ENCODE data around the gene HIVEP1.

The HIVEP1 gene

DNA sequence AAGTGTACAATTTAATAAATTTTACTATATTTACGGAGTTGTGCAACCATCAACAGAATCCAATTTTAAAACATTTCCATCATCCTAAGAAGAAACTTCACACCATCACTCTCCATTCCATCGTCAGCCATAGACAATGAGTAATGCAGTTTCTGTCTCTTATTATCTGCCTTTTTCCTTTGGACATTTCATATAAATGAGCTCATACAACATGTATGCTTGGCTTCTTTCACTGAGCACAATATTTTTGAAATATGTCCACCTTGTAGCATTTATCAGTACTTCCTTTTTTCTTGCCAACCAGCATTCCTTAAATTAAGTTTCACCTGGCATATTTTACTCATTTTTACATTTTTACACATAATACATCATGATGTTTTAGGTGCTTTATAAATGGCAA is 22.7 kb upstream of the HIVEP1 start:
- in situ Hi-C loops (cut with HindIII; ENCODE audit: low sequenced_read_pairs): no loop called here

DNA sequence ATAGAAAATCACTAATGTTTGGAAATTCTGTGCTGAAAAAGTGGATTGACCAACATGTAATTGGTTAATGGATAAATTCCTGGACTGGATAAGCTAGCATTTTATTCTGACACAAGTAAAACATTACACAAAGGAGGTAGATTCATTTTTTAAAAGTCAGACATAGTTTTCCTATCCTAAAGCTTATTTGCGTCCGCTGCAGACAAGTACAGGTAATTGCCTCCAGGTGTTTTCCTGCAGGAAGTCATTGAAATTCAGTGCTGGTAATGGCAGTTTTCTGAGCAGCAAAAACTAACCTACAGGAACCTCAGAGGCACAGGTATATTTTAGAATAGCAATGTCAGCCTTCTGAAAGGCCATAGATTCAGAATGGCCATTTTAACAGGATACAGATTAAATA is 20.0 kb upstream of the HIVEP1 start:
- in situ Hi-C loops (cut with HindIII; ENCODE audit: low sequenced_read_pairs): no loop called here

- in situ Hi-C loops (cut with HindIII; ENCODE audit: low sequenced_read_pairs): no loop called here
Measured at GRCh38 chr6:11994875-11995461, 17.1 kb upstream of the HIVEP1 start.

DNA sequence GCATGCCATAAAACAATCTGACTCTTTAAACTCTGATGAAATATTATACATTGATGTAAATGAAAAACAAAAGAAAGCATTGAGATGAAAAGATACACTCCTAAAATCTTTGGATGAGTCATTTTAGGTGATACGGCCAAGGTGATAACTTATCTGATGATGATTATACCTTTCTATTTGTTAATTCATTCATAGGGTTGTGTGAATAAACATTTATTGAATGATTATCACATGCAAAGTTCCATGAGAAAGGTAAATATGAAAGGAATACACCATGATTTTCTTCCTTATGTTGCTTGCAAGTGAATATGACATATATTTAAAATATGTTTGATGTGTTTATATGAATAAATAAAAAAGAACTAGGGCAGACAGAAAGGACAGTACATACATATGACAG is 15.4 kb upstream of the HIVEP1 start:
- in situ Hi-C loops (cut with HindIII; ENCODE audit: low sequenced_read_pairs): no loop called here

DNA sequence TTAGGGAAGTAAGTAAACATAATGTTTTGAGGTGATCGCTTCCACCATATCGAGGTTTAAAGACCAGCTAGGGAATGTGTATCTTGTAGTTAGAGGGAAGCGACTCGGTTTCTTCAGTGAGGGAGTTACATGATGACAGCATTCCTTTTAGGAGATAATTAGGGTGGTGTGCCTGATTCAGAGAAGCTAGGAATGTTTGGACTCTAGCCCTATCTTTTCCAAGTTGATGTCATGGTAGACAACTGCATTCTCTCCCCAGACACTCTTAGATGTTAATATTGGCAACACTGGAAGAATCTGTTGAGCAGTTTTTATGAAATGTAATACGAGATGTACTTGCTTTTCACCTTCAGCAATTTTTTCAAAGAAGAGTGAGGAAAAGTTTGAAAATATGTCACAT is 12.9 kb upstream of the HIVEP1 start:
- in situ Hi-C loops (cut with HindIII; ENCODE audit: low sequenced_read_pairs): no loop called here

DNA sequence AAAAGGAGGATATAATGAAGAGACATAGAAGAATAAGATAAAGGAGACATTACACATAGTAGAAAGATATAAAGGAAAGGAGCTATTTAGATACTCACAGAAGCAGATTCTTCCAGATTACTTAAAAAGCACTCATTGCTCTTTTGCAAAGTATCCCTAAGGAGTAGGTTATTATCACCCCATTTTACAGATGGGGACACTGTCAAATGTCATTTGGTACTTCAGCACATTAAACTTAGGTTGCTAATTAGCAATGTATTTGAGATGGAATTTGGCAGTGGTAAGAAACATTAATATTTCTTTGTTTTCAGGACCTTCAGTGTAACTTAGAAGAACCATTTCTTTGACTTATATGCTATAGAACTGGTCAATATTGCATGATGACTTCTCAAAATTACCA is 11.9 kb upstream of the HIVEP1 start:
- in situ Hi-C loops (cut with HindIII; ENCODE audit: low sequenced_read_pairs): no loop called here

GRCh38 chr6:12001004-12001705 is 11.0 kb upstream of the HIVEP1 start:
- in situ Hi-C loops (cut with HindIII; ENCODE audit: low sequenced_read_pairs): no loop called here

DNA sequence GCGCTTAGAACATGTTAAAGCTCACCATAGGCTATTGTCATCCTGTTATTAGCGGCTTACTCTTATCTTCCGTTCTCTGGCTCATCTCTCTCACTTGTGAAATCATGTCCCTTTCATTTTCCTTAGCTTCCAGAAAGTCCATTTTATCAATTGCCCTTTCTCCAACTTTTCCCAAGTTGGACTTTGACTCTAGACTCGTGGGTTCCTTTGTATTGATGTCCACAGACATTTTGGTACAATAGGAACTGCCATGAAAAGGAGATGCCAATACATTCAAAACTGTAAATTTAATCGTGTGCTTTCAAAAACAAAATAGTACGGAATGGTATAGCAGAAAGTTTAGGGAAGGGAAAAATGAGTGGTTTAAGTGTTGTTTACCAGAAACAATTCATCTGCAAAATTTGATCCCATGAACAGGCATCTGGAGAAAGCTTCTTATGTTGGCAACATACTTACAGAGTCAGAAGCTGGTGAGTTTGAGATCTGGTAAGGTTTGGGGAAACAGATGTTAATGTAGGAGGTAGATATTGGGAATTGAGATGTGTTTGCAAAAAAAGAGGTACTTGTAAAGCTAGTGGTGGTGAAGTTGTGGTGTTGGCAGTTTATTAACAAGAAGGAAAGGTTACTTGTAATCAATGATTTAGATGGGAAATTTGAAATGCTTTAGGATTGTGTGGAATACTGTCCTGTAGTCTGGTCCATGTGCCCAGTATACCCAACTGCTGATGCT is 10.2 kb upstream of the HIVEP1 start:
- in situ Hi-C loops (cut with HindIII; ENCODE audit: low sequenced_read_pairs): no loop called here

GRCh38 chr6:12007473-12007872 is 4.6 kb upstream of the HIVEP1 start:
- in situ Hi-C loops (cut with HindIII; ENCODE audit: low sequenced_read_pairs): no loop called here

GRCh38 chr6:12007887-12008286 is 4.2 kb upstream of the HIVEP1 start:
- in situ Hi-C loops (cut with HindIII; ENCODE audit: low sequenced_read_pairs): no loop called here

- in situ Hi-C loops (cut with HindIII; ENCODE audit: low sequenced_read_pairs): no loop called here
Measured at GRCh38 chr6:12008366-12009179, 3.5 kb upstream of the HIVEP1 start.

DNA sequence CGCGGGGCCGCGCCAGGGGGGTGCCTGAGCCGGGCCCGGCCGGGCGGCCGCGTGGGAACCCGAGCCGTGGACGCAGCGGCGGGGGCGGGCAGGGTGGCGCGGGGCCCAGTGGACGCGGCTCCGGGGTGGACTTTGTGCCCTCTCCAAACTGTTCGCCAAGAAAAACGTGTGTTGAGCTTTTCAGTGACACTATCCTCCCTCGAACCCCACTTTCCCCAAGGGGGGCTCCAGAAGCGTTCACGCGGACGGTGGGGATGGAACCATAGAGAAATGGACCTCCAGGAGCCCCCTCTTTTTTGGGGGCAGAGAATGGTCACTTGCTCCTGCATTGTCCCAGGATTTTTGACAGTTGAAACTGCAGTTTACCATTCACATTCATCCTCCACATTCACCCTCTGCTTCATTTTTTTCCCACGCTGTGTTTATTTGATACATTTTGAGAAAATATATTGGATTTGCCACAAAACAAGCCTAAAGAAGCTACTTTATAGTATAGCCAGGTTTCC is 2.9 kb upstream of the HIVEP1 start:
- in situ Hi-C loops (cut with HindIII; ENCODE audit: low sequenced_read_pairs): no loop called here

GRCh38 chr6:12009876-12010634 is 2.1 kb upstream of the HIVEP1 start:
- in situ Hi-C loops (cut with HindIII; ENCODE audit: low sequenced_read_pairs): no loop called here

DNA sequence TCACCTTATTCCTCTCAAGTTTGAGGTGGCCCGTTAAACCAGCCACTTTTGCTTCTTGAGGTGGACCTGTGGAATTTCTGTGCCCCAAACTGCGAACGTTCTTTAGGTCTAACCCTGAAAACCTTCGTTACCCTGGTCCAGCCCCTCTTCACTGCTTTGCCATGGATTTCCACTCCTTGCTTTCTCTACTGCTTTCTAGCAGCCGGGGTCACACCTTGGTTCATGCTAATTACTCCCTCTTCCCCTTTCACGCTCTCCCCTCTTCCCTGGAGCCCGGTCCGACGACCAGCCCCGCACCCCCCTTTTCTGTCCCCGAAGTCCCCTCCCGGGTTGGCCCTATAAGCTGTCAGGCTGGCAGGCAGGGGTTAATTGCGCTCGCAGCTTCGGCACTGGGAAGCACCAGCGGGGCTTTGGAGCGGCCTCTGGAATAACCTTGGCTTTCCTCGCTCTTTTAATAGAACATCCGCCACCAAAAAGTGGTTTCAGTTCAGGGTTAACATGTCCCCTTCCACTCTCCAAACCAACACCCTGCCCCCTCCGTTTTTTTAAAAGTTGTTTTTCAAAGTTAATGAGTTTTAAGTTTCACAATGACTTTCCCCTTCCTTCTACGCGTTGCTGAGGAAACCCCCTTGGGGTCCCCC is 1.4 kb upstream of the HIVEP1 start:
- in situ Hi-C loops (cut with HindIII; ENCODE audit: low sequenced_read_pairs): no loop called here

DNA sequence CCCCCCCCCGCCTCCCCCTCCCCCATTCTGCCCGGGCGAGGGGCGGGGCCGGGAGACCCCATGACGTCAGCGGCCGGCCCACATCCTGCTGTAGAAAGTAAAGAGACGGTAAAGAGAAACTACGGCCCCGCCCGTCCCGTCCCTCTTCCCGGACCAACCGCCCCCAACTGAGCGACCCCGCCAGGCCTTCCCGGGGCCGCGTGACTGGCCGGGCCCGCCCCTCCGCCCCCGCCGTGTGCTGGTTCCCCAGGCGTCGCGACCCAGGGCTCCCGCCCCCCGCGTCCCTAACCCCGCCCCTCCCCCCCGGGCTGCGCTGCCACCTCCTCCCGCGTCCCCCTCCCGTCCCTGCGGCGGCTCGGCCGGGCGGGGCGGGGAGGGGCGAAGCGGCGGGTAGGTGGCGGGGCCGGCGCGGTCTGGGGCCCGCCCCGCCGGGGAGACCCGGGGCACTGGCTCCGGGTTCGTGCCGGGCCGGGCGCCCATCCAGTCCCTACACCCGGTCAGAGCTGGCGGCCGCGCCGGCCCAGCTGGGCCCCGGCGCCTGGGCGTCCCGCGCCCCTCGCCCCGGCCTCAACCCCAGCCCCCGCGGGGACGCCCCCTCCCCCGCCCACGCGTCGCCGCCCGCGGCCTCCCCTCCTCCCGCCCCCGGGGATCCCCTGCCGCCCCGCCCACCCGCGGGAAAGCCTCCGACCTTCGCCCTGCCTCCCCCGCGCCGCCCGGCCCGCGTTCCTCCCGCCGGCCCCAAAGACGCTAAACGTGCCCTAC is 655 bp upstream of the HIVEP1 start:
- in situ Hi-C loops (cut with HindIII; ENCODE audit: low sequenced_read_pairs): no loop called here

- in situ Hi-C loops (cut with HindIII; ENCODE audit: low sequenced_read_pairs): no loop called here
Measured at GRCh38 chr6:12012558-12013306, 620 bp downstream of the HIVEP1 start.

DNA sequence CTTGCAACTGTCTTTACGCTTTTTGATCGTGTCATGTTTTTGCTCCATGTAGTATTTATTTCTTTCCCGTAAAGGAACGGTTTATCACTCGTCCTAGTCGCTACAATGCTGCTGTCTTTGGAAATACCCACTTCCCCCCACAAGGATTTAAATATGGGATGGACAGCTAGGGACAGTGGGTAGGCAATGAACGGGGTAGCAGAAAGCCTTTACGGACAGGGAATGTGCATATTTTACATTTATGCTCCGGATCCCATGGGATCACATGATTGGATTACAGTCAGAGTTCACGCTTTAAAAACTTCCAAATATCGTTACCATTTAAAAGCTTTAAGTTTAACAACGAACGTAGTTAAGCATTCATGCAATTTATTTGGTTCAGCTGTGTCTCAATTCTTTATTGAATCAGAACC is 1.2 kb downstream of the HIVEP1 start:
- in situ Hi-C loops (cut with HindIII; ENCODE audit: low sequenced_read_pairs): no loop called here

DNA sequence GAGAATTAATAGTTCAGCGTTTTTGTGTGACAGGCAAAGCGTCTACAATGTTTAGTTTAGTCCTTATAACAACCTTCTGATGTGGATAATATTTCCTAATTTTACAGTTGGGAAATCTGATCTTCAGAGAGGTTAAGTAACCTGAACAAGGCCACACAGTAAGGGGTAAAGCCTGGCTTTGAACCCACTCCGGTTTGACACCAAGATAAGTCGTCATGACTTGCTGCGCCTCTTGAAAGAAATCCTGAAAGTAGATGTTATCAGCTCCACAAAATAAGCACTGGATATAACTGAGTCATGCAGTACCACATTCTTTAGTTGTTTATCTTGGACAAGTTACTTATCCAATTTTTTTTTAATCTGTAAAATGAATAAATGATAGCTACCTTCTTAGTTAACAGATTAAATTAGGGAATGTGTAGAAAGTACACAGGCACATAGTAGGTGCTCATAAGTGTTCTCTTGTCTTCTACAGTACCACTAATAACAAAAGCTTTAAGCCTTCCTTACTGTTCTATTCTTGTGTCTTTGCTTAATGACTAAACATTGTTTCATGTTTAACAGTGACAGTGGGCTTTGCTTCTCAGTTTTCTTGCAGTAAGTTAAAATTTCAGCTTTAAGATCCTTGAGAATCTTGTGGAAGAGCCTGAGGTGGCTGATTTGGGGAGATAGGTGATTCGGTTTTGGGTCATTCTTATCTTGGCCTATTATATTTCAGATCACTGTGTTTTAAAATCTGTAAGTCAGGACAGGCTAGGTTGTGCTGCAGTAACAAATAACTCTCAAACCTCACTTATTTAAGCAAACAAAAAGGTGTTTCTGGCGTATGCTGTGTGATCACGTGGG is 2.1 kb downstream of the HIVEP1 start:
- in situ Hi-C loops (cut with HindIII; ENCODE audit: low sequenced_read_pairs): no loop called here
